ENCODE measurements around the gene ETHE1.

Gene ETHE1, protein sequence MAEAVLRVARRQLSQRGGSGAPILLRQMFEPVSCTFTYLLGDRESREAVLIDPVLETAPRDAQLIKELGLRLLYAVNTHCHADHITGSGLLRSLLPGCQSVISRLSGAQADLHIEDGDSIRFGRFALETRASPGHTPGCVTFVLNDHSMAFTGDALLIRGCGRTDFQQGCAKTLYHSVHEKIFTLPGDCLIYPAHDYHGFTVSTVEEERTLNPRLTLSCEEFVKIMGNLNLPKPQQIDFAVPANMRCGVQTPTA

DNA sequence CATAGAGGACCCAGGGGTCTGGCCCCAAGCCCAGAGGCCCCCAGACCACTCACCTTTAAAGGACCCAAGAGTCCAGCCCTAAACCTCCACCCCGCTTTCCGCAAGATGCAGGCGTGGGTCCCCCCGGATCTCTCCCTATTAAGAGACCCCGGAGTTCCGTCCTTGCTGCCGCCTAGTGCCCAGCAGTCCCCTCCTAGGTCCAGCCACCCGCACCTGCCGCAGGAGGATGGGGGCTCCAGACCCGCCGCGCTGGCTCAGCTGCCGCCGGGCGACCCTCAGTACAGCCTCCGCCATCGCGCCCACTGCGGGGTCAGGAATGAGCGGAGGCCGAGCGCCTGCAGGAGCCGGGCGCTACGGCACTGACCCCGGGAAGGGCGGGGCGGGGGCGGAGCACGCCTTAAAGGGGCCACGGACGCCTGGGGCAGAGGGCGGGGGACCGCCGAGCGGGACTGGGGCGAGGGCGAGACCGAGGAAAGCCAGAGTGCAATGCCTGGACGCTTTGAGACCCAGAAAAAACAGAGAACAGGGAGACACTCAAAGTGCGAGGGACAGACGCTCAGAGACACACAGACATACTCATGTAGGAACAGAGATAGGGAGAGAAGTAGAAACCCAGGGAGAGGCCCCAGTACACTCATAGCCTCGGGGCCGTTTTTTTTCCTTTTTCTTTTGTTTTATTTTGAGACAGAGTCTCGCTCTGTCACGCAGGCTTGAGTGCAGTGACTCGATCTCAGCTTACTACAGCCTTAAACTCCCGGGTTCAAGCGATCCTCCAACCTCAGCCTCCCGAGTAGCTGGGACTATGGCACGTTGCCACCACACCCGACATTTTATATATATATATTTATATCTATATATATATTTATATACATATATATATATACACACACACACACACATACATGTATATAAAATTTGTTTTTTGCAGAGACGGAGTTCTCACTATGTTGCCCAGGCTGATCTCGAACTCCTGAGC lies at the start of gene ETHE1:
Gene ETHE1 (minus strand): TSS at position 318 of the 976 bp plus-strand sequence. CDS start 24 bp downstream, at position 294.
- Histone ChIP-seq H3K27ac (ENCODE audit: low read length) (no peak within 1 kb of the TSS), H3K4me1 (ENCODE audit: insufficient read depth, low read length) (peaks cover 2% of the 10 kb centered on the region; the same call in 1 of the 2 replicates), H3K27me3 (ENCODE audit: insufficient read depth, low read length) (peaks cover 38% of the 10 kb centered on the region), H3K9me3 (ENCODE audit: insufficient read depth, low read depth, low read length) (no peaks in the 10 kb centered on the region), H3K4me3 (ENCODE audit: low read length) (peak within 1 kb of the TSS; percentile 91), H3K9ac (ENCODE audit: low read depth, low read length) (peak within 1 kb of the TSS; percentile 69), H3K36me3 (ENCODE audit: insufficient read depth, low read depth, low read length) (no peaks in the 10 kb centered on the region)

DNA sequence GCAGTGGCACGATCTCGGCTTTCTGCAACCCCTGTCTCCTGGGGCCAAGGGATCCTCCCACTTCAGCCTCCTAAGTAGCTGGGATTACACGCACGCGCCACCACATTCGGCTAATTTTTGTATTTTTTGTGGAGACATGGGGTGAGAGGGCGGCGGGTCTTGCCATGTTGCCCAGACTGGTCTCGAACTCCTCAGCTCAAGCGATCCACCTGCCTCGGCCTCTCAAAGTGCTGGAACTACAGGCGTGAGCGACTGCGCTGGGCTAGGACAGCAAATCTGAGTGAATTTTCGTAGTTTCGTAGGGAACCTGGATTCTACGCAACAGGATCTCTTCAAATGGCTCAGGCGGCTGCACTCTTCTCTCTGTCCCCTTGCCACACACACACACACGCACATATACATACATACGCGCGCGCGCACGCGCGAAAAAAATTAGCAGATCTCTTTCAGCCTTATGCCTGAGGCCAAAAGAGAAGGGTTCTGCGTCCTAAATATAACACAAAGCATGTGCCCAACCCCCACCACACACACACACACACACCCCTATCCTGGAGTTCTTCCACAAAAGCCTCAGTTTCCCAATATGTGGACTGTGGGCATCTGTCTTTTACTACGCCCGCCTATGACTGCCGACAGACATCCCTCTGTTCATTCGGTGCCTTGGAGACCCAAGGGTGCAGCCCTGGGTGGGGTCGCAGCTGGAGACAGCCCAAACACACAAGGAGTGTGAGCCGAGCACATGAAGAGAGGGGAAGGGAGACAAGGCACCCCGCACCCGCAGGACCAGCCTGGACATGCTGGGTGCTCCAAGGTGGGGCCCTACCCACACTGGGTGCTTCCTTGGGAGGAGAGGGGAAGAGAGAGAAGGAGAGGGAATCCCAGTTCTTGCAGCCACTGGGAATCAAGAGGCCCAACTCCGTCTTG lies 49.2 kb upstream of the ETHE1 start:
- H3K9ac ChIP-seq (ENCODE audit: low read depth, low read length), result peak overlapping the region; percentile 79; the same call in 1 of the 2 replicates
- 0 out of 2 replicates have a peak, but pooled peaks cover 11% of the 10 kb centered on the region for H3K36me3 ChIP-seq (ENCODE audit: insufficient read depth, low read depth, low read length)
- H3K4me3 ChIP-seq (ENCODE audit: low read length), result peak overlapping the region; percentile 100
- no peaks in the 10 kb centered on the region for H3K27me3 ChIP-seq (ENCODE audit: insufficient read depth, low read length)
- H3K27ac ChIP-seq (ENCODE audit: low read length), result peak overlapping the region; percentile 79
- peaks cover 3% of the 10 kb centered on the region; the same call in 1 of the 2 replicates for H3K4me1 ChIP-seq (ENCODE audit: insufficient read depth, low read length)
- no peaks in the 10 kb centered on the region for H3K9me3 ChIP-seq (ENCODE audit: insufficient read depth, low read depth, low read length)

DNA sequence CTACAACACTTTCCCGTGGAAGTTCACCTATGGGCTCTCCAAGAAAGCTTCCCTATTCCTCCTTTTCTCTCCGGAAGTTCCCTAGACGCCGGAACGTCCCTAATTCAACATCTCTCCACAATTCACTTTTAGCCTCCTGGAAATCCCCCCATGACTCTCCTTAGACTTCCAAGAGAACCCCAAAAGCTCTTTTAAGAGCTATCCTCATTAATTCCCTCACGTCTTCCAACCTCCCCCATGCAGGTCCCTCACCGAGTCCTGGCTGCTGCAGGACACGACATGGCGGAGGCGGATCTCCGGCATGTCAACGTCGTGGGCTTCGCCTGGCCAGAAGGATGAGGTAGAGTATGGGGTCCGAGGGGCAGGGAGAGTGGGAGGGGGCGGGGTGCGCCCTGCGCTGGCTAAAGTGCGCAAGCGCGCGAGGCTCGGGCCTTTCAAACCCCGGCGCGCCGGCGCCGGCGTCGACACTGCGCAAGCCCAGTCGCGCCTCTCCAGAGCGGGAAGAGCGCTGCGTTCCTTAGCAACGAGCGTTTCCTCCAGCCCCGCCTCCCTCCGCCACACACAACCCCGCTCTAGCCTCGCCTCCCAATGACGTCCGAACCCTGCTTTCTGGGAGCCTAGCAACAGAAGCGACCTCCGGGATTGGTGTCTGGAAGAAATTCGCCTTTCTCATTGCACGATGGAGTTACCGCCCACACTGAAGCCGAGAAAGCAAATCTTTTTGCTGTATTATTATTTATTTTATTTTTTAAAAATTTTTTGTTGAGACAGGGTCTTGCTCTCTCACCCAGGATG lies 48.4 kb upstream of the ETHE1 start, which contains the start of the genes PINLYP and XRCC1:
Gene PINLYP (plus strand): TSS at position 646 of the 795 bp plus-strand sequence. CDS start 1,391 bp downstream, outside the sequence.
Gene XRCC1 (minus strand): TSS at position 372 of the 795 bp plus-strand sequence. CDS start 69 bp downstream, at position 303.
- H3K4me1 ChIP-seq (ENCODE audit: insufficient read depth, low read length), result peaks cover 3% of the 10 kb centered on the region; the same call in 1 of the 2 replicates

DNA sequence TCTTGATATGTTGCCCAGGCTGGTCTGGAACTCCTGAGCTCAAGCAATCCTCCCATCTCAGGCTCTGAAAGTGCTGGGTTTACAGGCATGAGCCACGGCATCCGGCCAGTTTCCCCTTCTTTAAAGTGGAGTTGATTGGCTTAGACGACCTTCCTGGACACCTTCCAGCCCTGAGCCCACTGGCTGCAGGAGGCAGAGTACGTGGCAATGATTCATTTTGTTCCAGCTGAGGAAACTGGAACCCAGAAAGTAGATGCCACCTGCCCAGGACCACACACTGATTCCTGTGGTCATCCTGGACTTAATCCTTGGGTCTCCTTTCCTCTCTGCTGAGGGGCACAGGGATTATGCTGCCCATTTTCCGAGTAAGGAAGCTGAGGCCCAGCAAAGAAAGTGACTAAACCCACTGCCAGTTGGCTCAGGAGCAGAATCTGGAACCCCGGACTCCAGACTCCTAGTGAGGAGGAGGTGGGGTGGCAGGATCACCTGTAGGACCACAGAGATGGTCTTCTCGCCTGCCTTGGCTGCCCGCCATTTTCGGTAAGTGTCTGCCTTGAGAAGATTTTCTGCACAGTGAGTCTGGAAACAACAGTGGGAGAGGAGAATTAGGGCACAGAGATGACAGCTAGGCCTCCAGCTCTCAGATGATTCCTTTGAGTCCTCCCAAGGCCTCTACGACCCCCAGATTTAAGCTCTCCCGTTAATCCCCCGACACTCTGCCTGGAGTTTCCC lies 47.6 kb upstream of the ETHE1 start:
- Histone ChIP-seq H3K9ac (ENCODE audit: low read depth, low read length) (peak overlapping the region; percentile 98), H3K4me1 (ENCODE audit: insufficient read depth, low read length) (peaks cover 9% of the 10 kb centered on the region), H3K9me3 (ENCODE audit: insufficient read depth, low read depth, low read length) (no peaks in the 10 kb centered on the region), H3K27me3 (ENCODE audit: insufficient read depth, low read length) (no peaks in the 10 kb centered on the region), H3K27ac (ENCODE audit: low read length) (no peak overlapping the region), H3K36me3 (ENCODE audit: insufficient read depth, low read depth, low read length) (0 out of 2 replicates have a peak, but pooled peaks cover 11% of the 10 kb centered on the region), H3K4me3 (ENCODE audit: low read length) (peak overlapping the region; percentile 100)

More for the DNA sequence above, 48.4 kb upstream of the ETHE1 start, which contains the start of the genes PINLYP and XRCC1:
- Histone ChIP-seq H3K27ac (ENCODE audit: low read length) (peak within 1 kb of the TSS; percentile 81), H3K36me3 (ENCODE audit: insufficient read depth, low read depth, low read length) (0 out of 2 replicates have a peak, but pooled peaks cover 11% of the 10 kb centered on the region), H3K9ac (ENCODE audit: low read depth, low read length) (peak within 1 kb of the TSS; percentile 98), H3K9me3 (ENCODE audit: insufficient read depth, low read depth, low read length) (no peaks in the 10 kb centered on the region), H3K4me3 (ENCODE audit: low read length) (peak within 1 kb of the TSS; percentile 100), H3K27me3 (ENCODE audit: insufficient read depth, low read length) (no peaks in the 10 kb centered on the region)

DNA sequence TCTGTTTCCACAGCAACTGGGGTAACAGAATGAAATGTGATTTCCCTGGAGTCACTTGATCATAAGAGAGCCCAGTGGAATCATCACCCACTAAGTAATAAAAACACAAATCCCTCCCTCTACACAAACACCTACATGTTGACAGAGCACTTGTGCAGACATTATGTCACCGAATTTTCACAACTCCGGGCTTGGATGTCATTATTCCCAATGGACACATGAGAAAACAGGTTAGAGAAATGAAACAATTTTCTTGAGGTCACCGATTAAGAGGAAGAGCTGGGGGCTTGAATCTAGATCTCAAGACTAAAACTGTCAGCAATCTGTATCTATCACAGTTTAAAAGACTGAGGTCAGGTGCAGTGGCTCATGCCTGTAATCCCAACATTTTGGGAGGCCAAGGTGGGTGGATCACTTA lies 45.2 kb upstream of the ETHE1 start:
- H3K4me1 ChIP-seq (ENCODE audit: insufficient read depth, low read length), result peaks cover 9% of the 10 kb centered on the region

DNA sequence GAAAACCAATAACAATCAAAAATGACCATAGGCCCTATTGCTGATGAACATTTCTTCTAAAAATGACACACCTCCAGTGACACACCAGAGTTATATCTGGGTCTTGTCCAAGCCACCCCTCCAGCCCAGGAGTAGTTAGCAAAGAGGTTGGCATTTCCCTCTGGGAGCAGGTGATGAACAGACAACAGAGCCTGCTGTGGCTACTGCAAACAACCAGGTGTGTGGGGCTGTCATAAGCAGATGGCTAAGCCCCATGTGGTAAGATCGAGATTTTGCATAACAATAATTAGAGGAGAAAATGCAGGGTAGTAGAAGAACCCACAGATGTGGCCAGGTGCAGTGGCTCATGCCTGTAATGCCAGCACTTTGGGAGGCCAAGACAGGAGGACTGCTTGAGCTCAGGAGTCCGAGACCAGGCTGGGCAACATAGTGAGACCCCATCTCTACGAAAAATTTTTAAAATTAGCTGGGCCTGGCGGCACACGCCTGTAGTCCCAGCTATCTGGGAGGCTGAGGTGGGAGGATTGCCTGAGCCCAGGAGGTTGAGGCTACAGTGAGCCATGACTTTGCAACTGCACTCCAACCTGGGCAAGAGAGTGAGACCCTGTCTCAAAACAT lies 43.3 kb upstream of the ETHE1 start:
- H3K27me3 ChIP-seq (ENCODE audit: insufficient read depth, low read length), result no peaks in the 10 kb centered on the region
- H3K9ac ChIP-seq (ENCODE audit: low read depth, low read length), result peak overlapping the region; percentile 43; the same call in 1 of the 2 replicates
- 0 out of 2 replicates have a peak, but pooled peaks cover 11% of the 10 kb centered on the region for H3K36me3 ChIP-seq (ENCODE audit: insufficient read depth, low read depth, low read length)
- H3K27ac ChIP-seq (ENCODE audit: low read length), result no peak overlapping the region
- no peaks in the 10 kb centered on the region for H3K9me3 ChIP-seq (ENCODE audit: insufficient read depth, low read depth, low read length)
- H3K4me3 ChIP-seq (ENCODE audit: low read length), result peak overlapping the region; percentile 21; the same call in 1 of the 2 replicates
- H3K4me1 ChIP-seq (ENCODE audit: insufficient read depth, low read length), result peaks cover 9% of the 10 kb centered on the region

More for the DNA sequence above, 45.2 kb upstream of the ETHE1 start:
- Histone ChIP-seq H3K36me3 (ENCODE audit: insufficient read depth, low read depth, low read length) (0 out of 2 replicates have a peak, but pooled peaks cover 11% of the 10 kb centered on the region), H3K27ac (ENCODE audit: low read length) (no peak overlapping the region), H3K27me3 (ENCODE audit: insufficient read depth, low read length) (no peaks in the 10 kb centered on the region), H3K4me3 (ENCODE audit: low read length) (no peak overlapping the region), H3K9me3 (ENCODE audit: insufficient read depth, low read depth, low read length) (no peaks in the 10 kb centered on the region), H3K9ac (ENCODE audit: low read depth, low read length) (no peak overlapping the region)

DNA sequence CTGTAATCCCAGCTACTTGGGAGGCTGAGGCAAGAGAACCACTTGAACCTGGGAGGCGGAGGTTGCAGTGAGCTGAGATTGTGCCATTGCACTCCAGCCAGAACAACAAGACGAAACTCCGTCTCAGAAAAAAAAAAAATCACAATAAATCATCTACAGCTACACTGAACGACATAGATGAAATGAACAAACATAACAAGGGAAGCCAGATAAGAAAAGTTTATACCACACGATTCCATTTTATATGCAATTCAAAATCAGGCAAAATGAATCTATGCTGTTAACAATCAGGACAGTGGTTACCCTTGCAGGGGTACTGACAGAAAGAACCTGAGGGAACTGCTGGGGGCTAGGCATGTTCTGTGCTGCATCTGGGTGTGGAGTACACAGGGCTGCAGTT lies 42.7 kb upstream of the ETHE1 start:
- no peaks in the 10 kb centered on the region for H3K27me3 ChIP-seq (ENCODE audit: insufficient read depth, low read length)
- no peaks in the 10 kb centered on the region for H3K9me3 ChIP-seq (ENCODE audit: insufficient read depth, low read depth, low read length)
- no peak overlapping the region for H3K27ac ChIP-seq (ENCODE audit: low read length)
- peak overlapping the region; percentile 43; the same call in 1 of the 2 replicates for H3K9ac ChIP-seq (ENCODE audit: low read depth, low read length)
- H3K4me1 ChIP-seq (ENCODE audit: insufficient read depth, low read length), result peaks cover 7% of the 10 kb centered on the region
- 0 out of 2 replicates have a peak, but pooled peaks cover 11% of the 10 kb centered on the region for H3K36me3 ChIP-seq (ENCODE audit: insufficient read depth, low read depth, low read length)
- no peak overlapping the region; the same call in 1 of the 2 replicates for H3K4me3 ChIP-seq (ENCODE audit: low read length)

DNA sequence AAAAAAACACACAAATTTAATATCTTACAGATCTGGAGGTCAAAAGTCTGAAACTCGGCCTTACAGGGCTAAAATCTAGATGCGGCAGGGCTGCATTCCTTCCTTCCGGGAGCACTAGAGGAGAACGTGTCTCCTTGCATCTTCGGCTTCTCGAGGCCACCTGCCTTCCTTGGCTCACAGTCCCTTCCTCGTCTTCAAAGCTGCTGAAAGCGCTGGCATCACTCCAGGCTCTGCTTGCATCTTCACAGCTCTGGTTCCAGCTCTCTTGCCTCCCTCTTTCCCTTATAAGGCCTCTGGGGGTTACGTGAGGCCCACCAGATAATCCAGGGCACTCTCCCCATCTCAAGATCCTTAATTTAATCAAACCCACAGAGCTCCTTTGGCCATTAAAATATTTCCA lies 37.8 kb upstream of the ETHE1 start:
- peaks cover 18% of the 10 kb centered on the region; the same call in 1 of the 2 replicates for H3K36me3 ChIP-seq (ENCODE audit: insufficient read depth, low read depth, low read length)
- no peak overlapping the region for H3K9ac ChIP-seq (ENCODE audit: low read depth, low read length)
- H3K9me3 ChIP-seq (ENCODE audit: insufficient read depth, low read depth, low read length), result no peaks in the 10 kb centered on the region
- no peaks in the 10 kb centered on the region for H3K27me3 ChIP-seq (ENCODE audit: insufficient read depth, low read length)
- no peak overlapping the region for H3K27ac ChIP-seq (ENCODE audit: low read length)
- H3K4me1 ChIP-seq (ENCODE audit: insufficient read depth, low read length), result peaks cover 2% of the 10 kb centered on the region; the same call in 1 of the 2 replicates
- no peak overlapping the region for H3K4me3 ChIP-seq (ENCODE audit: low read length)

DNA sequence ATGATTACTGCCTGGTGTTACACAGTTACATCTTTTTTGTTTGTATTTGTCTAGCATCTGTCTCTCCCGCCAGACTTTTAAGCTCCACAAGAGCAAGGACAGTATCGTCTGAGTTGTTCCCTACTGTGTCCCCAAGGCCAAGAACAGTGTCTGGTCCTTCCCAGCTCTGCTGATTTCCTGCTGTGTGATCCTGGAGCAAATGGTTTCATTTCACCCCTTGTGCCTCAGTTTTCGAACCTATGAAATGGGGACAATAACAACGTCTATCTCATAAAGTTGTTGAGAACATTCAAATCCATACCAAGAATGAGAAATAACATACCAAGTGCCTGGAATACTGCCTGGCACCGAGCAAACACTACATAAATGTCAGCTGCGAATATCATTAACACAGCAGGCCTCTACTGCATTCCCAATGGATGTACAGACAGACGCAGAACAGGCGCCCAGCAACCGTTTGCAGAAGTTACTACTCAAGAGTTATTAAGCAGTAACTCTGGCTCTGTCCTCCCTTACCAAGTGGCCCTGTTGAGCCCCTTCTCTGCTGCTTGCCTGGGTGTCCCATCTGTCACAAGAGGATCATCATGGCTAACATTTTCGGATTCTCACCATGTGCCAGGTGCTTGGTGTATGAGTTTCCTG lies 36.9 kb upstream of the ETHE1 start:
- no peak overlapping the region for H3K9ac ChIP-seq (ENCODE audit: low read depth, low read length)
- H3K27ac ChIP-seq (ENCODE audit: low read length), result no peak overlapping the region
- no peaks in the 10 kb centered on the region for H3K9me3 ChIP-seq (ENCODE audit: insufficient read depth, low read depth, low read length)
- no peaks in the 10 kb centered on the region for H3K27me3 ChIP-seq (ENCODE audit: insufficient read depth, low read length)
- H3K4me1 ChIP-seq (ENCODE audit: insufficient read depth, low read length), result no peaks in the 10 kb centered on the region
- no peak overlapping the region for H3K4me3 ChIP-seq (ENCODE audit: low read length)
- H3K36me3 ChIP-seq (ENCODE audit: insufficient read depth, low read depth, low read length), result peaks cover 23% of the 10 kb centered on the region; the same call in 1 of the 2 replicates

All from iPS-20b (cell line).